Prostate gland (tissue), 2 donors: ENCODE data around the gene EIF4G1.

ENCODE experiments used
- POLR2AphosphoS5 ChIP-seq: sonication (generic); formaldehyde crosslinking; IDR thresholded peaks from one replicate; pipeline ENCODE4 v1.6.1; 2017; ENCODE audit warnings: antibody characterized with exemption
- TF ChIP-seq, protein P1 (sequence below), 4 experiments: fragments of 200-600 bp in 2 of 4; fragments of 450-650 bp in 2 of 4; sonication (generic) in 2 of 4; IDR thresholded peaks; 1 replicate in 3 of 4; 2 replicates in 1 of 4; pipeline ENCODE4 v1.5.1; 2016 to 2019; ENCODE audit warnings: antibody characterized with exemption in 4 of 4, mild to moderate bottlenecking in 2 of 4, moderate library complexity in 2 of 4

GRCh38 chr3:184298759-184299487, 15.5 kb upstream of the EIF4G1 start, which contains the start of gene PSMD2:
- TF ChIP-seq, protein P1, sequence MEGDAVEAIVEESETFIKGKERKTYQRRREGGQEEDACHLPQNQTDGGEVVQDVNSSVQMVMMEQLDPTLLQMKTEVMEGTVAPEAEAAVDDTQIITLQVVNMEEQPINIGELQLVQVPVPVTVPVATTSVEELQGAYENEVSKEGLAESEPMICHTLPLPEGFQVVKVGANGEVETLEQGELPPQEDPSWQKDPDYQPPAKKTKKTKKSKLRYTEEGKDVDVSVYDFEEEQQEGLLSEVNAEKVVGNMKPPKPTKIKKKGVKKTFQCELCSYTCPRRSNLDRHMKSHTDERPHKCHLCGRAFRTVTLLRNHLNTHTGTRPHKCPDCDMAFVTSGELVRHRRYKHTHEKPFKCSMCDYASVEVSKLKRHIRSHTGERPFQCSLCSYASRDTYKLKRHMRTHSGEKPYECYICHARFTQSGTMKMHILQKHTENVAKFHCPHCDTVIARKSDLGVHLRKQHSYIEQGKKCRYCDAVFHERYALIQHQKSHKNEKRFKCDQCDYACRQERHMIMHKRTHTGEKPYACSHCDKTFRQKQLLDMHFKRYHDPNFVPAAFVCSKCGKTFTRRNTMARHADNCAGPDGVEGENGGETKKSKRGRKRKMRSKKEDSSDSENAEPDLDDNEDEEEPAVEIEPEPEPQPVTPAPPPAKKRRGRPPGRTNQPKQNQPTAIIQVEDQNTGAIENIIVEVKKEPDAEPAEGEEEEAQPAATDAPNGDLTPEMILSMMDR (IDR thresholded peaks at IDR 0.05) = peak in 1 of 4 experiments; percentile 20
- peak; percentile 83 for TF ChIP-seq POLR2AphosphoS5
